Naive thymus-derived CD4-positive, alpha-beta T cell (primary cell): Measurements from ENCODE around the gene PRKN. TPM values are rescaled to one million over a fixed set of nuclear protein-coding genes. Genes with fewer than 3 reads are reported as not detected.

ENCODE experiments used
- ATAC-seq: fragments of 150-1000 bp; cut with Tn5 transposase; 2 replicates; pipeline ENCODE4 v1.10.0; 2021; ENCODE audit warnings: mild to moderate bottlenecking, moderate library complexity
- CTCF ChIA-PET: fragments of 350-600 bp; sonication (Branson Sonifier 250); formaldehyde crosslinking; loops from one replicate; lab custom pipeline; 2021; ENCODE audit warnings: antibody characterized with exemption; lab: Charles Lee
- POLR2A ChIA-PET: fragments of 350-600 bp; sonication (Branson Sonifier 250); formaldehyde crosslinking; loops from one replicate; lab custom pipeline; 2021; ENCODE audit warnings: antibody characterized with exemption, inconsistent platforms; lab: Charles Lee
- DNase-seq, 9 donors: peaks; one replicate each; pipeline versions ENCODE4 v3.0.0 to v3.0.0-alpha.2; 2020 to 2022; ENCODE audit warnings: mixed read lengths in 1 of 9
- H3K27ac ChIP-seq: one replicate; pipeline ENCODE4 v1.7.0; 2013; ENCODE audit warnings: mild to moderate bottlenecking, low read depth, low read length, moderate library complexity
- H3K27me3 ChIP-seq, 2 donors: one replicate each; pipeline ENCODE4 v1.7.0; 2013; ENCODE audit warnings: low read length in 2 of 2, mild to moderate bottlenecking in 2 of 2, moderate library complexity in 2 of 2; ENCODE audit not compliant: control insufficient read depth in 2 of 2, insufficient read depth in 2 of 2
- H3K36me3 ChIP-seq, 3 experiments: 1 replicate in 2 of 3; 2 replicates in 1 of 3; pipeline ENCODE4 v1.7.0; 2013; ENCODE audit warnings: low read length in 3 of 3, mild to moderate bottlenecking in 3 of 3, moderate library complexity in 1 of 3; ENCODE audit not compliant: insufficient read depth in 3 of 3, control insufficient read depth in 2 of 3
- H3K4me1 ChIP-seq, 2 donors: one replicate each; pipeline ENCODE4 v1.7.0; 2013; ENCODE audit warnings: low read length in 2 of 2, mild to moderate bottlenecking in 2 of 2, moderate library complexity in 1 of 2; ENCODE audit not compliant: control insufficient read depth in 2 of 2, insufficient read depth in 2 of 2
- H3K4me3 ChIP-seq: 2 replicates; pipeline ENCODE4 v1.7.0; 2013; ENCODE audit warnings: mild to moderate bottlenecking, low read length
- H3K9me3 ChIP-seq, 3 experiments: 1 replicate in 2 of 3; 2 replicates in 1 of 3; pipeline ENCODE4 v1.7.0; 2013; ENCODE audit warnings: low read length in 3 of 3; ENCODE audit not compliant: control insufficient read depth in 2 of 3
- H3K27ac Mint-ChIP-seq, 9 donors: one replicate each; pipeline ENCODE4 v1.8.0; 2020 to 2022; ENCODE audit warnings: mixed read lengths in 9 of 9, mild to moderate bottlenecking in 8 of 9, moderate library complexity in 5 of 9, inconsistent platforms in 2 of 9
- H3K27me3 Mint-ChIP-seq, 5 donors: one replicate each; pipeline ENCODE4 v1.8.0; 2021 to 2022; ENCODE audit warnings: mixed read lengths in 5 of 5, mild to moderate bottlenecking in 1 of 5
- H3K36me3 Mint-ChIP-seq, 5 donors: one replicate each; pipeline ENCODE4 v1.8.0; 2020 to 2022; ENCODE audit warnings: mixed read lengths in 5 of 5, mild to moderate bottlenecking in 3 of 5, inconsistent platforms in 1 of 5
- H3K4me1 Mint-ChIP-seq, 7 donors: one replicate each; pipeline ENCODE4 v1.8.0; 2020 to 2022; ENCODE audit warnings: mixed read lengths in 7 of 7, mild to moderate bottlenecking in 3 of 7, inconsistent platforms in 1 of 7
- H3K4me3 Mint-ChIP-seq, 10 donors: one replicate each; pipeline ENCODE4 v1.8.0; 2020 to 2022; ENCODE audit warnings: mild to moderate bottlenecking in 10 of 10, mixed read lengths in 10 of 10, moderate library complexity in 6 of 10, inconsistent platforms in 2 of 10
- H3K9me3 Mint-ChIP-seq, 11 donors: one replicate each; pipeline ENCODE4 v1.8.0; 2020 to 2022; ENCODE audit warnings: mixed read lengths in 11 of 11, mild to moderate bottlenecking in 4 of 11, inconsistent platforms in 1 of 11, moderate library complexity in 1 of 11
- intact Hi-C, 2 donors: fragments of 100-400 bp; cut with micrococcal nuclease; formaldehyde crosslinking; loops; one replicate each; pipeline ENCODE4 v1.15.1; 2023
- polyA plus RNA-seq, 2 donors: library from polyadenylated mRNA; unstranded; fragments of 300-500 nt; fragmentation: Illumina TruSeq; gene quantifications; one replicate each; pipeline ENCODE4 v1.2.3, GENCODE V29; 2021
- total RNA-seq, 6 experiments: library from RNA in 5 of 6; stranded (reverse) in 5 of 6; gene quantifications; 1 replicate in 5 of 6; 2 replicates in 1 of 6; pipeline ENCODE4 v1.2.3 and lab custom pipeline; 2021 to 2026

The PRKN gene
- total and polyA plus RNA-seq, 7 experiments from 2014 or later = 0.44 to 10.3 (median 8.1) TPM

DNA sequence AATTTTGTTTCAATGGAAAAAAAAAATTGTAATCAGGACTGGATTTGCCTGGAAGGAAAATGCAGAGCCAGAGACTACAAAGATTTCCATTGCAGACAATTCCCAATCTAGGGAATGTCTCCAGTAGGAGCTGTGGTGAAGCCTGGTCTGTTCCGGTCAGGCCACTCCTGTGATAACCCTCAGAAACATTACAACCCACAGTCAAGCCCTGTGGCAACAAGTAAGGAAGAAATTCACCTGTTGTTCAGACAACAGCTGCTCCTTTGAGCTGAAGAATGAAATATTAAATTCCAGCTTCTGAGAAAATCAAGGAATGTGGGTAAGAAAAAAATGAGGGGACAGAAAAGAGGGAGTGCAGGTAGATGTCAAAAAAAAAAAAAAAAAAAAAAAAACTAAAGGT lies 8.0 kb downstream of the PRKN start:
- H3K4me3 Mint-ChIP-seq = no peak overlapping the region
- Histone ChIP-seq H3K36me3 (no peaks in the 10 kb centered on the region), H3K27ac (no peak overlapping the region), H3K9me3 (no peaks in the 10 kb centered on the region), H3K27me3 (no peaks in the 10 kb centered on the region), H3K4me1 (no peaks in the 10 kb centered on the region), H3K4me3 (no peak overlapping the region)
- H3K27ac Mint-ChIP-seq = no peak overlapping the region
- intact Hi-C loops = no loop called here
- H3K27me3 Mint-ChIP-seq = no peaks in the 10 kb centered on the region
- H3K36me3 Mint-ChIP-seq = peaks cover 0 to 19% (median 9%) of the 10 kb centered on the region in 5 donors
- ChIA-PET CTCF (no interaction called here), POLR2A (interaction anchor here (0.7 kb wide), 1 partner anchor 28 kb away, joined by 3 read pairs; no protein-coding TSS in a partner anchor)
- peaks cover 0 to 4% (median 0%) of the 10 kb centered on the region in 7 donors for H3K4me1 Mint-ChIP-seq
- no peak for ATAC-seq
- H3K9me3 Mint-ChIP-seq = peaks cover 0 to 6% (median 4%) of the 10 kb centered on the region in 11 donors
- DNase-seq = no peak

DNA sequence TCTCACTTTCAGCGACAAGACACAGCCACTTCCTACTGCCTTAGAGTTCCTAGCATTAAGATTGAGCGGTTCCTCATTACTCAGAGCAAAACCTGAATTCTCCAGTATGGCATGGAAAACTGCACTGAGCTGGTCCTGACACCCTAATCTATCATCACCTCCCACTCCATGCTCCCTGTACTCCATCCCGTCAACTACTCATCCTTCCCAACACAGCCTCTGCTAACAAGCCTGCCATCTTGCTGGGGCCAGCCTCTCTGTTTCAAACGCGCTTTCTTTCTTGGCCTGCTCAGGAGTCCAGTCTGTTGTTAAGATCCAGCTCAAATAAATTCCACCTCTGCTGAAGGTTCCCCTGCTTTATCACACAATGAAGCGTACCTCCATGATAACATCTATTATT lies 12.0 kb downstream of the PRKN start:
- no peaks in the 10 kb centered on the region for H3K27me3 Mint-ChIP-seq

DNA sequence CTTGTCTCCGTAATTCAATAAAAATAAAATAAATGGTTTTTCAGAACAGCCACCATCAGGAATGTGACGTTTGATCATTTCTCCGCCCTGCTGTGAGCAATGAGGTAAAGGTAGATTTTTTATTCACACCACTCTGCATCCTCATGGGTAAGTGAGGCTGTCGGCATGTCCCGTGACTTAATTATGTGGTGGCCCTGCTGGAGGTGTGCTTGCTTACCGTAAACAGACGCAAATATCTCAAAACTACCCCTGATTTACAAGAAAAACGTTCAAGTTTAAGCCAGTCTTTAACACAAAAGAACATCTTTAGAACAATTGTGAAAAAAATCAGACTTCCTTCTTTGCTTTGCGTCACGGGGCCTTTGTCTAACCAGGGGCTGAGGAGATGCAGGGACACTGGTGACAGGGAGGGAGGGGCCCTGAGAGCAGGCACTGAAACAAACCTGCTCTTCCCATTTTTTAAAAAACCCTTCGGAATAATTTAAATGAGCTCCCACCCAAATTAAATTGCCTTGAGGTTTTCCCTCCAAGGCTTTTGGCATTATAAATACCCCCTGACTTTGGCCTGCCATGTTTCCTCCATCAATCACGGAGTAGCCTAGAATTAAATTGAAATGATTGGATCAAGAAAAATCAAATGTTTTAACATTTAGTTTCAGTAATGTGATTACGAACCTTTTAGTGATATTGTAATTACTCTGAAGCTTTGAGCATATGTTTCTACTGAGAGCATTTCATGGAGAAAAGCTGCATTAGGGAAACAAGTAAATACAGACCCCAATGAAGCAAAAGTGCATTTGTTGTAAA lies 13.4 kb downstream of the PRKN start:
- Histone ChIP-seq H3K36me3 (no peaks in the 10 kb centered on the region), H3K9me3 (no peaks in the 10 kb centered on the region), H3K4me3 (no peak overlapping the region), H3K27me3 (no peaks in the 10 kb centered on the region), H3K27ac (no peak overlapping the region), H3K4me1 (no peaks in the 10 kb centered on the region)
- ATAC-seq (no peak), DNase-seq (no peak)
- peaks cover 0 to 6% (median 4%) of the 10 kb centered on the region in 11 donors for H3K9me3 Mint-ChIP-seq
- ChIA-PET CTCF (no interaction called here), POLR2A (no interaction called here)
- H3K27me3 Mint-ChIP-seq = no peaks in the 10 kb centered on the region
- intact Hi-C loops = no loop called here
- peaks cover 0 to 3% (median 0%) of the 10 kb centered on the region in 7 donors for H3K4me1 Mint-ChIP-seq
- peaks cover 0 to 32% (median 13%) of the 10 kb centered on the region in 5 donors for H3K36me3 Mint-ChIP-seq
- H3K27ac Mint-ChIP-seq = no peak overlapping the region
- no peak overlapping the region for H3K4me3 Mint-ChIP-seq

More for the DNA sequence above, 12.0 kb downstream of the PRKN start:
- Mint-ChIP-seq H3K9me3 (peaks cover 0 to 6% (median 4%) of the 10 kb centered on the region in 11 donors), H3K4me1 (peaks cover 0 to 5% (median 0%) of the 10 kb centered on the region in 7 donors), H3K27ac (no peak overlapping the region), H3K4me3 (no peak overlapping the region), H3K36me3 (peaks cover 0 to 33% (median 13%) of the 10 kb centered on the region in 5 donors)
- POLR2A ChIA-PET = no interaction called here
- no peaks in the 10 kb centered on the region for H3K9me3 ChIP-seq
- intact Hi-C loops = no loop called here
- no peaks in the 10 kb centered on the region for H3K36me3 ChIP-seq
- no peak for DNase-seq
- no peak for ATAC-seq
- H3K27me3 ChIP-seq = no peaks in the 10 kb centered on the region
- H3K4me3 ChIP-seq = no peak overlapping the region
- H3K27ac ChIP-seq = no peak overlapping the region
- CTCF ChIA-PET = no interaction called here
- no peaks in the 10 kb centered on the region for H3K4me1 ChIP-seq

DNA sequence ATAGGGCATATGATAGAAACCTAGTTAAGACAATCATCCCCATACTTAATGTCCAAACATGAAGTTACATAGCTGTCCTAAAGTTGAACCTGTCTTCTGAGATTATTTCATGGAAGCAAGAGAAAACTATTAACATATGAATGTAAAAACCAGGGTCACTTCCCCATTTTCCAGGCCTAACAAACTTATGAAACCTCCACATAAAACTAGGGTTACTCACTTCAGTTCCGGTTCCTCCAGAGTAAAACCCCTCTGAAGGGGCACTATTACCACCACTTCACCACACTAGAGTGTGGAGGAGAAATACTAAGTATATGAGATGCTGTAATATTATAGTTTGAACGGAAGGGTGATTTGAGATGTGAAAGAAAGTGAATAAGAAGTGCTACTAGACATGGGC lies 14.9 kb downstream of the PRKN start:
- DNase-seq (no peak), ATAC-seq (no peak)
- intact Hi-C loops = no loop called here
- ChIA-PET CTCF (no interaction called here), POLR2A (no interaction called here)
- Mint-ChIP-seq H3K4me1 (peaks cover 0 to 3% (median 0%) of the 10 kb centered on the region in 7 donors), H3K4me3 (no peak overlapping the region), H3K9me3 (peaks cover 0 to 5% (median 0%) of the 10 kb centered on the region in 11 donors), H3K36me3 (peaks cover 0 to 26% (median 7%) of the 10 kb centered on the region in 5 donors), H3K27me3 (no peaks in the 10 kb centered on the region), H3K27ac (peak overlapping the region in 1 of 9 donors; percentile 60)
- H3K36me3 ChIP-seq = no peaks in the 10 kb centered on the region
- H3K27ac ChIP-seq = no peak overlapping the region
- H3K9me3 ChIP-seq = no peaks in the 10 kb centered on the region
- no peaks in the 10 kb centered on the region for H3K27me3 ChIP-seq
- no peaks in the 10 kb centered on the region for H3K4me1 ChIP-seq
- H3K4me3 ChIP-seq = no peak overlapping the region

DNA sequence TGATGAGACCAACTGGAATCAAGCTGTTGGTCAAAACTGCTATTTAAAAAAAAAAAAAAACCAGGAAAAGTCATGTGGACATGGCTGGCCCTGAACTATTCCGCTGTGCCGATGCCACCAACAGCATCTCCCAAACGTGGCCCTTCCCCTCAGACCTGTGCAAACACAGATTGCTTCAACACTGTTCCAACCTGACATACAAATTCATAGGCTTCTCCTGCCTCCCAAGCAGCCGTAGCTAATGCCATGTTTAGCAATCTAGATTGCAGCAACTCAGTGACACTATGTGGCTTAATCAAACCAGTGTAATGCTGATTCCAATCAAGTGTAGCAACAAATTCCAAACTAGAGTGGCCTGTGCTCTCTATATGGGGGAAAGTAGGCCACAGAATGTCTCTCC lies 16.2 kb downstream of the PRKN start:
- Histone ChIP-seq H3K9me3 (no peaks in the 10 kb centered on the region), H3K27ac (no peak overlapping the region), H3K4me3 (no peak overlapping the region), H3K27me3 (no peaks in the 10 kb centered on the region), H3K36me3 (no peaks in the 10 kb centered on the region), H3K4me1 (no peaks in the 10 kb centered on the region)
- POLR2A ChIA-PET = no interaction called here
- no peak for DNase-seq
- Mint-ChIP-seq H3K4me3 (no peak overlapping the region), H3K4me1 (peaks cover 0 to 3% (median 0%) of the 10 kb centered on the region in 7 donors), H3K9me3 (no peaks in the 10 kb centered on the region), H3K27me3 (no peaks in the 10 kb centered on the region), H3K27ac (no peak overlapping the region), H3K36me3 (peaks cover 0 to 23% (median 3%) of the 10 kb centered on the region in 5 donors)
- intact Hi-C loops = no loop called here
- no peak for ATAC-seq
- CTCF ChIA-PET = no interaction called here

DNA sequence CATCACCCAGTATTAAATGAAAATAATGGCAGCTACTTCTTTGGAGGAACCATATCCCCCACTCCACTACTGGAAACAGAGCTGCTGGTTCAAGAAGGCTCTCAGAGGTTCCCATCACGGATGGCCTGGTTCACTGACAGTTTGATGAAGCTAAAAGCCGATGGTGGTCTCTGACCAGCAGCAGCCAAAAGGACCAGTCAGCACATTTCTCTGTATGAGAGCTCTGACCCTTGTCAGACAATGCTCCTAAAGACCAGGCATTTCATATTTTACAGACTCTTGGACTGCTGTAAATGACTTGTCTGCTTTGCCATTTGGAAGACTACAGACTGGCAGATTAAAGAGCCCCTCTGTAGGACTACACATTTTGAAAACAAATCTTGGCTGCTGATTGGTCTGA lies 16.6 kb downstream of the PRKN start:
- Mint-ChIP-seq H3K27ac (peak overlapping the region in 1 of 9 donors; percentile 25), H3K27me3 (no peaks in the 10 kb centered on the region), H3K36me3 (peaks cover 0 to 23% (median 3%) of the 10 kb centered on the region in 5 donors), H3K4me1 (peaks cover 0 to 7% (median 0%) of the 10 kb centered on the region in 7 donors), H3K9me3 (no peaks in the 10 kb centered on the region), H3K4me3 (no peak overlapping the region)
- DNase-seq = no peak
- no peak for ATAC-seq
- Histone ChIP-seq H3K9me3 (no peaks in the 10 kb centered on the region), H3K4me3 (no peak overlapping the region), H3K27ac (no peak overlapping the region), H3K27me3 (no peaks in the 10 kb centered on the region), H3K4me1 (no peaks in the 10 kb centered on the region), H3K36me3 (no peaks in the 10 kb centered on the region)
- ChIA-PET CTCF (no interaction called here), POLR2A (no interaction called here)
- intact Hi-C loops = no loop called here

DNA sequence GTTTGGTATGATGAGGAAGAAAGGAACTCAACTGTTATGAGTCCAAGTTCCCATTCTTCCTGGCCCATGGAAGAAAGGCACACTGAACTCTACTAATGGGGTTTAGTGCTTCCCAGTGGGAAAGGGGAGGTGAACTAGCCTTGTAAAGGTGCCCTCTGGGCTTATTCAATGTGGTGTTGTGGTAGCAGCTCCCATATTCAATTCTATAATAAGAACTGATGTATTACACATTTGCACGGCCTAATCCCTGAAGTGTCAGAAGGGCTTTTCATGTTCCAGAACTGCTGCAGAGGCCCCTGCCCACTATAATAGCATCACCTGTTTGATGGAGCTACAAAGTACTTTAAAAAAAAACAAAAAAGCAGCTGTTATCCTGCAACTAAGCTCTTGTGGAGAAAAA lies 17.1 kb downstream of the PRKN start:
- Histone ChIP-seq H3K27ac (no peak overlapping the region), H3K4me1 (no peaks in the 10 kb centered on the region), H3K4me3 (no peak overlapping the region), H3K27me3 (no peaks in the 10 kb centered on the region), H3K9me3 (no peaks in the 10 kb centered on the region), H3K36me3 (no peaks in the 10 kb centered on the region)
- Mint-ChIP-seq H3K4me1 (peaks cover 0 to 7% (median 0%) of the 10 kb centered on the region in 7 donors), H3K4me3 (no peak overlapping the region), H3K36me3 (peaks cover 0 to 23% (median 3%) of the 10 kb centered on the region in 5 donors), H3K27me3 (no peaks in the 10 kb centered on the region), H3K27ac (peak overlapping the region in 1 of 9 donors; percentile 25), H3K9me3 (no peaks in the 10 kb centered on the region)
- DNase-seq = no peak
- POLR2A ChIA-PET = no interaction called here
- intact Hi-C loops = no loop called here
- ATAC-seq = no peak
- CTCF ChIA-PET = no interaction called here
